AML-193 (cell line): Measurements from ENCODE around the gene ME2.
A peak's percentile ranks its signal among the peaks of the same experiment; 100 is the strongest.
"Not testable (repeated sequence)": the region's sequence is repeated elsewhere in the genome, so short reads cannot be mapped to it uniquely, and the experiment has no call there.

Experiments used
- DNase-seq, 2 experiments: peaks; one replicate each; lab custom pipeline; 2025; lab: John Stamatoyannopoulos, UW

Gene ME2

DNA sequence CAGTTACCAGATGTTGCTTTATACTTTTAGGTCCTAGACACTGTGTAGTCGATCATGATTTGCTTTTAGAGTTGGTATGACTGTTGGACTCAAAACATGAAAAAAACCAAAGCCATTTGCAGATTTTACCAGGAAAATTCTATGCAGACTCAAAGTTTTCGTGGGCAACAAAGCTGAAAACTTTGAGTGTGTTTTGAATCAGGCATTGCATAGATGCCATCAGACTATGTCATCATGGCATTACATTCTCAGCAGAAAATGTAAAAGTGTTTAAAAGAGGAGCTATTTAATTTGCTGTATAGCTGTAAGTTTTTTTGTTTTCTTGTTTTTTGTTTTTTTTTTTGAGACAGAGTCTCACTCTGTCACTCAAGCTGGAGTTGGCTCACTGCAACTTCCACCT lies 45.5 kb downstream of the ME2 start:
- no peak for DNase-seq

DNA sequence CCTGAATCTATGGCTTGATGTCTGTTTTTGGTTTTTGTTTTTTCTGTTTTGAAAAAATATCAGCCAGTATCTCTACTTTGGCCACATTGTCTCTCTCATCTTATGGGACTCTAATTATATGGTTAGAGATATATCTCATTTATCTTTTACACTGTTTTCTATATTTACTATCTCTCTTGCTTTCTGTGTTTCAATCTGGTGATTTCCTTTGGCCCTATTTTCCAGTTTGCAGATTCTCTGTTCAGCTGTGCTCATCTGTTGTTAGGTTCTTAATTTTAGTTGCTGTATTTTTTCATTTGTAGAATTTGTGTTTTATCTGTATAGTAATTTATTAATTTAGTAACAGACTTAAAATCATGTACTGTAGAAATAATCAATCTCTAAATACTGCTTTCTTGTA lies 47.6 kb downstream of the ME2 start:
- no peak for DNase-seq

DNA sequence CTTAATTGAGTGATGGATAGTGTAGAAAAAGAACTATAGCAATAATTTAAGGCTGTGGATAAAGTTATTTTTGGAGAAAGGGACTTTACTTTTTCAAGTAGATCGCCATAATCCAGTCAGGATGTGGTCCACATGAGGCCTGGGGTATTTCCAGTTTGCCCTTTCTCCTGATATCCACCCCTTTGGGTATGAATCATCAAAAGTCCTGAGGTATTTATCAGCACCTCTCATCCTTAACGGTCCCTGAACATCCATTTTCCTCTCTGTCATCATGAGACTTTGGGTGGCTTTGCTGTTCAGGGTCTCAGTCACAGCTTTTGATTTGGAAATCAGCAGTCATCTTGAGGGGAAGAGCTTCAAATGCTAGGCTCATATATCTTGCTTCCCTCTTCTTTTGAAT lies 49.6 kb downstream of the ME2 start:
- DNase-seq: no peak

DNA sequence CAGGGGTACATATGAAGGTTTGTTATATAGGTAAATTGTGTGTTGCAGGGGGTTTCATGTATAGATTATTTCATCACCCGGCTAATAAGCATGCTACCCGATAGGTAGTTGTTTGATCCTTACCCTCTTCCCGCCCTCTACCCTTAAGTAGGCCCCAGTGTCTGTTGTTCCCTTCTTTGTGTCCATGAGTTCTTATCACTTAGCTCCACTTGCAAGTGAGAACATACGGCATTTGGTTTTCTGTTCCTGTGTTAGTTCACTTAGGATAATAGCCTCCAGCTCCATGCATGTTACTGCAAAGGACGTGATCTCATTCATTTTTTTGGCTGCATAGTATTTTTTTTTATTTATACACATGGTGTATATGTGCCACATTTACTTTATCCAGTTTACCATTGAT lies 54.8 kb downstream of the ME2 start:
- no peak for DNase-seq

DNA sequence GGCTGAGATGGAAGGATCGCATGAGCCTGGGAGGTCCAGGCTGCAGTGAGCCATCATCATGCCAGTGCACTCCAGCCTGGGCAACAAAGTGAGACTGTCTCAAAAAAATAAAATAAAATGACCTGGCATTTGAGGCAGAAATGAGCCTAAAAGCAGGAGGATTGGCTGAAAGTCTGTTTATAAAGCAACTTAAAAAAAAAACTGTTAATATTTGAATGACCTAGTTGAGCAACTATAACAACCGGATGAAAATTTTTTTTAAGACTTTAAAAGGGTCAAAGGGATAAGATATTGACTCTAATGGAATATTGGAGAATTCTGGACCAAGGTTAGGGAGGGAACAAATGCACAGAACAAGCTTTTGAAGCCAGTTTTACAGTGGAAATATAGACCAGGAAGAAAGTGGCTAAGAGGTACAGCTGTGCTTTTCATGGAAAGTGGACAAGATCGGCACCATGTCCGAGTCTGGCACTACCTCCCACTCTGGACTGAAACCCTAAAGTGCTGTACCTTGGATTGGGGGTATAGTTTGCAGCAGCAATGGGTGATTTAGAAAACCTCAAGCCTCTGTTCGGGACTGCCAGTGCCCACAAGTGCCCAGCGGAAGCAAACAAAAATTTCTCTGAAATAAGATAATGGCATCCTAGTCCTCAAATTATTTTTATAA lies 55.8 kb downstream of the ME2 start:
- DNase-seq: no peak

DNA sequence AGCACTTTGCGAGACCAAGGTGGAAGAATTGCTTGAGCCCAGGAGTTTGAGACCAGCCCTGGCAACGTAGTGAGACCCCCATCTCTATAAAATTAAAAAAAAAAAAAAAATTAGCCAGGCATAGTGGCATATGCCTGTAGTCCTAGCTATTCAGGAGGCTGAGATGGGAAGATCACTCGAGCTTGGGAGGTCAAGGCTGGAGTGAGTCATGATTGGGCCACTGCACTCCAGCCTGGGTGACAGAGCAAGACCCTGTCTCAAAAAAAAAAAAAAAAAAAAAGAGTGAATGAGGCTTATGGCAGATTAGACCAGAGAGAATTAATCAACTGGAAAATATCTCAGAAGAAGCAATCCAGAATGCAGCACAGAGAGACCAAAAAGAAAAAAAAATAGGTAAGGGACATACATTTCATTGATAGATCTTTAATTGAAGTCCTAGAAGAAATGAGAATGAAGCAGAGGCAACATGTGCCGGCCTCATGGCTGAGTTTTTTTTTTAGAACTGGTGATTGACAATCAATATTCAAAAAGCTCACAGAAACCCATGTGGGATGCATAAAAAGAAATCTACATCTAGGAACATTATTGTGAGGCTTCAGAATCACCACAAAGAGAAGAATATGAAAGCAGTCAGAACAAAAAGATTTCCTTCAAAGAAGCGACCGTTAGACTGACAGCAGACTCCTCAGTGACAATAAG lies 56.7 kb downstream of the ME2 start:
- DNase-seq: no peak

DNA sequence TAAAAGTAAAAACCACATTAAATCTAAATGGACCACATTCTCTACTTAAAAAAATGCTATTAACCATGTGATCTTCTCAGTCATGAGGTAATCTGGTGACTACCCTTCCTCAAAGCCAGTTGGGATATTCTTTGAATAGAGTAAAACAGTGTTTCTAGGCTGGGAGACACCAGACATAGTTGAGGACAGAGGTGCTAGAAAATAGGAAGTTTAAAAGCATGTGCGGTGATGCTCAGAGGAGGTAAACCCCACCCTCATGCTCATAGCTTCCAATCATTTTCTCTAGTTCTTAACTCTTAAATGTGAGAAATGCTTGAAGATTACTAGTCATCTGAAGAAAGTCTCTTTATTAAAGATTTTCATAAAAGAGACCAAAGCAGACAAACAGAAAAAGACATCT lies 58.3 kb downstream of the ME2 start:
- DNase-seq: no peak

DNA sequence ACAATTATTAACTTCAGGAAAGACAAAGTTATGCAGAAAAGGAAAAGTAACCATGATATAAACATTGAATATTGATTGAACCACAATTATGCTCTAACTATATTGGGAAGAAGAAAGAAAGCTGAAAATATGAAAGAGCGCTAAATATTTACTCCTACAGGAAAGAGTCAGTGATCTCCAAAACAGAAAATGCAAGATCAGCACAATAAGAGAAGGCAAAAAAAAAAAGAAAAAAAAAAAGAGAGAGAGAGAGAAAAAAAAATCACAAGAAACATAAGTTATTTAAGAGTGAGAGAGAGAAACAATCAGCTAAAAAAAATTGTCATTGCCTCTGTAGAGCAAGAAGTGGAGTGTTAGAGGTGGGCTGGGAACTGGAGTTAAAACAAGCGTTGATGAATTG lies 60.0 kb downstream of the ME2 start:
- no peak for DNase-seq

DNA sequence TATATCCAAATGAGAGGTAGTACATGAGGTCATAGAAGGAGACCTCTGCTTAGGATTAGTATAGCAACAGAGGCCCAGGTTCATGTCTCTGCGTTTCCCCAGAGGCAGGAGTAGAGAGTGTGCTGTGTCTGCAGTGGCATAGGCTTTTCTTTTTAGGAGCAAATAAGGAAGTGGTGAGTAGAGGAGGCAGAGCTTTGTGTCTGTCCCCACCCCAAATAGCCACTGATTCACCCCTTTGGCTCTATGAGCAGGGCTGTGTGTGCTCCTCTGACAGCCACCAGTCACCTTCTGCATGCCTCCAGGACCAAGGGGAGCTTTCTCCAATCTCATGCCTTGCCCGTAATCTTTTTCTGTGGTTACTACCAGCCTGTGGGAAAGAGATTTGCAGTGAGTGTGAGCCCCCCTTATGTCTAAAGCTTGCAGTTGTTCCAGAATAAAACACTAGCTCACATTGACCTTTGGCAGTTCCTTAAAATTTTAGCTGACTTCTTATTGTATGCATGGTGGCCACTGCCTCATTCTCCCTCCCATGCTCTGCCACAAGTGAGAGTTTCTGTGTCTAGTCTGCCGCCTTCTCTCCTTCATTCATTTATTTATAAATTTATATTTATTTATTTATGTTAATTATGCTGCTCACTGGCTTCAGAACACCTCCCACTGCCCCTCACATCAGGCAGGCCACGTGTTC lies 65.5 kb downstream of the ME2 start:
- no peak for DNase-seq

DNA sequence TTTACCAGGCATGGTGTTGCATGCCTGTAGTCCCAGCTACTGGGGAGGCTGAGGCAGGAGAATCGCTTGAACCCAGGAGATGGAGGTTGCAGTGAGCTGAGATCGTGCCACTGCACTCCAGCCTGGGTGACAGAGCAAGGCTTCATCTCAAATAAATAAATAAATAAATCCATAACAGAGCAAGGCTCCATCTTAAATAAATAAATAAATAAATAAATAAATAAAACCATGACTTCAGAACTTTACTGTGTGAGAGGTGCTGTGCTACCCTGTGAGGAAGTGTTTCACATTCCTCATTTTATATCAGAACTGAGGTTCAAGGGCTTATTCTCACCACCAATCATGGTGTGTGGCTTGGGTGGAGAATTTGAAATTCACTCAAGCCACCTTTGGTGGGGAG lies 67.0 kb downstream of the ME2 start:
- DNase-seq: not testable (repeated sequence)

DNA sequence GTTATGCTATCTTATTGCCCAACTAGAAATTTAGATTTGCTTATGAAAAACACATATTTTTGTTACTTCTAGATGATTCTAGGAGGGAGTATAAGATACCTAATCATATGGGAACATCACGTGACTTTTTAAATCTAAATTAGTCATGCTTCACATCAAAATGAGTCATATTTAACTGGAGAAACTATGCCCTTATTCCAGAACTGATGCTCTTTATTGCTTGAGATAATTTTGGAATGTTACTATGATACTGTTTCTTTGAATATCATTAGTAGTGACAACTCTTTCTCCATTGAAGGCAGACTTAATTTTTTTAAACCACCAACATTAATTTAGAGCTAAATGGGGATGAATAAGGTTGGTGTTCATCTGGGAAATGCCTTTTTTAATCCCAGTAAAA lies 69.0 kb downstream of the ME2 start:
- DNase-seq: no peak

DNA sequence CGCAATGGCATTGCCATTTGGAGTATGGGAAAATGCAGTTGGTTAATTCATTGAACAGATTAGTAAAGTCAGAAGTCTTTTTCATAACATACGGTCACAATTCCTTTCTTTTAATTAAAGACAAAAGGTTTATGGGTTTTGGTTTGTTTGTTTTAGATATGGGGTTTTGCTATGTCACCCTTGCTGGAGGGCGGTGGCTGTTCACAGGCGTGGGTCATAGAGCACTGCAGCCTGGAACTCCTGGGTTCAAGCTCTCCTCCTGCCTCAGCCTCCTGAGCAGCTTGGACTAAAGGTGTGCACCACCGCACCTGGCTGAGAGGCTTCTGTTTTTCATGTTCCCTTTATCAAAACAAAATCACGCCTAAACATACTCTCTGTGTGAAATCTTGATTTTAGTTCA lies 70.3 kb downstream of the ME2 start:
- no peak for DNase-seq

DNA sequence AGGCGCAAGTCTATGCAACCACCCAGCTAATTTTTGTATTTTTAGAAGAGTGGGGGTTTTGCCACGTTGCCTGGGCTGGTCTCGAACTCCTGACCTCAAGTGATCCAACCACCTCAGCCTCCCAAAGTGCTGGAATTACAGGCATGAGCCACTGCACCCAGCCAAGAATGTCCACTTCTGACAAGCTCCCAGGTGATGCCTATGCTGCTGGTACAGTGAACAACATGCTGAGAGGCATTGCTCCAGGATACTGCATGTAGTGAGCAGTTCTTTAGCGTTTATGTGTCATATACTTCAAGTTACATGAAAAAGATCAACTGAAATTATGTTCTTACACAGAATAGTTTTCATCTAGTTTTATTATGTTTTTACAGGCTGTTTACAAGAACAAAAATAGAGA lies 71.7 kb downstream of the ME2 start:
- no peak for DNase-seq

DNA sequence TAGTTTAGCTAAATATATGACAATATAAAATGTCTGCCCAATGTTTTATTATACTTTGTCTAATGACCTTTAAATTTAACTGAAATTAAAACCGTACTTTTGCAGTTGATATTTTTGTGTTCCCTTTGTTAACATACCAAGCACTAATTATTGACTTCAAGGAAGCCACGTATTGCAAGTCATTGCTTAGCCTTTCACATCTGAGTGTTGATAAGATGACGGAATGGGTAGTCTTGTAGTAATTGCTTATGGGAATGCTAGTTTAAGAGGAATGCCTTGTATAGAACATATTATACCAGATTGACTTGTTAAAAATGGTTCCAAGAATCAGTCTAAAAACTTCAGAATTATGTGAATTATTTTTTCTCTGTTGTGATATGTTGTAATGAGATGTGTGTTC lies 74.9 kb downstream of the ME2 start:
- no peak for DNase-seq

DNA sequence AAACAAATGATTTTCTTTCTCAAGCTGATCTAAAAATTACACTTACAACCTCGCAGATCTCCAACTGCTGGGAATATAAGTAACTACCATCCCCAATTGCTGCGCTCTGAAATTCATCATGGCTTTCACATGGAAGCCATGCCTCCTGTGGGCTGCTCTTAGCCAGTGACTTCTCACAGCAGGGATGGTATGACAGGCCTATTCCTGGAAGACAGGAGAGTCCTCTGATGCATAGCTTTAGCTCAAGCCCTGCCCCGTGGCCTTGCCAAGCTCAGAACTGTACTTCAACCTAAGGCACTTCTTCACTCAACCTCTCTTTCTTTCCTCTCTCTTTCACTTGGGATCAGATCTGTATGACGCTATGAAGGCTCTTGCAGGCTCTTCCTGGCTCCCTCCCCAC lies 76.3 kb downstream of the ME2 start:
- no peak for DNase-seq

DNA sequence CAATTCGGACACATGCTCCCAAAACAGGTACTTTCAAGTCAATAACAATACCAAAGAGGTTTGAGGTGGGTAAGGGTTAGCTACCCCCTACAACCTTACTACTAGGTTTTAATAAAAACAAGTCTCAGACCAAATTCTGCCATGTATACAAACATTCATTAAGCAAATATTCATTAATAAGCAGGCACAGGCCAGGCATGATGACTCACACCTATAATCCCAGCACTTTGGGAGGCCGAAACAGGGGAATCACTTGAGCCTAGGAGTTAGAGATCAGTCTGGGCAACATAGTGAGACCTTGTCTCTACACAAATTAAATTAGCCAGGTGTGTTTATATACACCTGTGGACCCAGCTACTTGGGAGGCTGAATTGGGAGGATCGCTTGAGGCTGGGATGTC lies 77.2 kb downstream of the ME2 start:
- DNase-seq: no peak

DNA sequence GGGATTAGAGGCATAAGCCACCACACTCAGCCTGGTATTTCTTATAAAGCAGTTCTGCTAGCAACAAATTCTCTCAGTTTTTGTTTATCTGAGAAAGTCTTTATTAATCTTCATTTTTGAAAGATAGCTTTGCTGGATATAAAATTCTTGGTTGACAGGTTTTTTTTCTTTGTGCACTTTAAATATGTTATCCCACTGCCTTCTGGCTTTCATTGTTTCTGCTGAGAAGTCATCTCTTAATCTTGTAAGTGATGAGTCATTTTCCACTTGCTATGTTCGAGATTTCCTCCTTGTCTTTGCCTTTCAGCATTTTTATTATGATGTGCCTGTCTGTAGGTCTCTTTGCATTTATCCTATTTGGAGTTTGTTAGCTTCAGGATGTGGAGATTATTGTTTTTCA lies 83.1 kb downstream of the ME2 start:
- DNase-seq: no peak

DNA sequence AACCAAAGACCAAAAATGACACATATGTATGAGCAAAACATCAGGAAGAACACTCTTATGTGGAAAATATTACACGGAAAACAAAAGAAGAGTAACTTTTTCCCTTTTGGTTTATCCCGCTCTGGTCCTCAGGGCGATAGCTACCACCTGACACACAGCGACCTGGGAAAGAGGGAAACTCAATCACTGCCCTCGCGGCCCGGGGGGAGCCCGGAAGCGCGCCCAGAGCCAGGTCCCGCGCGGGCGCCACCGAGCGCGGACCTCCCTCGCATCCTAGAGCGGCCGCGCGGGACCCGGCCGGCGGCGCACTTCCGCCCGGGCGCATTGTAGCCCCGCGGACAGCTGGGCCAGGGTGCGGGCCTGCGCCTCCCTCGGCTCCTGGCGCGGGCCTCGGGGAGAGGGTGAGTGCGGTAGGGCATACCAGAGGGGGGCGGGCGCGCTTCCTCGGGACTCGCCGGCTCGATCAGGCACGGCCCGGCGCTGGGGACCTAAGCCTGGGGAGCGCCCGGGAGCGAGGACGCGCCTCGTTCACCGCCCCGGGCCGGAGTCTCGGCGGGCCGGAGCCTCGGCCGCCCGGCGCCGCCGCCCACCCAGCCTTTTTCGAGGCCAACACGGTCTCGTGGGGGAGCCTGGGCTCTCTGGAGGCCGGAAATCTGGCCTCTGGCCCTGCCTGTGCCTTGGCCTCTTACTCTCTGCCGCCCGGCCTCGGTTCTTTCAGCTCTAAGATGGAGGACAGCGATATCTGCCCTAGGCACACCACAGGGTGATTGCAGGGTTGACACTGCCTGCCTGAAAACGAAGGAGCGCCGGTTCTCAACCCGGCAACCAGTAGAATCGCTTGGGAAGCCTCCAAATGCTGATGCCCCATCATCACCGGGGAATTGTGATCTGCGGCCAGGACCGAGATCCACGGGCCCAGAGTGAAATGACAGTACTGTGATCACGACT lies 89.1 kb downstream of the ME2 start, which contains the start of gene ELAC1:
Gene ELAC1, plus strand, starts transcription at position 327 of the 948 bp plus-strand sequence. CDS start 6,365 bp downstream, outside the sequence.
- DNase-seq: peak; percentile 32 to 47

DNA sequence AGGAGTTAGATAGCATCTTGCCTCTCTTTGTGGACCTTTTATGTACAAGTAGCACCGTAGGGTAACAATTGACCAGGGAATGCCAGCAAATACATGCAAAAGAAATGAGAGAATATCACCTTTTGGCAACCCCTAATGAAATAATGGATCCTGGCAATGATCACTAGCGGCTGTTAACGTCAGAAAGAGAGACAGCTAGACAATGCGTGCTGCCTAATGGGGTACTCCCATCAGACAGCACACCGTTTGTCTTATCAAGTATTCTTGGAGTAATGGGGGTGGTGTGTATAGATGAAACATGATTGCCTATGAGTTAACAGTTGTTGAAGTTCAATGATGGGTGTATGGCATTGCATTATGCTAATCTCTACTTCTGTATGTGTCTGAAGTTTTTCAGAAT lies 90.5 kb downstream of the ME2 start:
- DNase-seq: no peak

DNA sequence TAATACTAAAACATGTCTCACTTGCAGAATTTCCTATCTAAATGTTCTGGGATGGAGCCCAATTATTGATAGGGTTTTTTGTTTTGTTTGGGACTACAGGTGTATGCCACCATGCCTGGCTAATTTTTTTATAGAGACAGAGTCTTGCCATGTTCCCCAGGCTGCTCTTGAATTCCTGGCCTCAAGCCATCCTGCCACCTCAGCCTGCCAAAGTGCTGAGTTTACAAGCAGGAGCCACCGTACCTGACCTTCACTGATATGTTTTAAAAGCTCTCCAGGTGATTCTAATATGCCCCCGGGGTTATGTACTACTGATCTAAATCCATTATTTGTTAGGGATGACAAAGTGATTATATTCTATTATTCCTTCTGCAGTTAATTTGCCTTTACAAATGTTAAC lies 91.1 kb downstream of the ME2 start:
- no peak for DNase-seq

DNA sequence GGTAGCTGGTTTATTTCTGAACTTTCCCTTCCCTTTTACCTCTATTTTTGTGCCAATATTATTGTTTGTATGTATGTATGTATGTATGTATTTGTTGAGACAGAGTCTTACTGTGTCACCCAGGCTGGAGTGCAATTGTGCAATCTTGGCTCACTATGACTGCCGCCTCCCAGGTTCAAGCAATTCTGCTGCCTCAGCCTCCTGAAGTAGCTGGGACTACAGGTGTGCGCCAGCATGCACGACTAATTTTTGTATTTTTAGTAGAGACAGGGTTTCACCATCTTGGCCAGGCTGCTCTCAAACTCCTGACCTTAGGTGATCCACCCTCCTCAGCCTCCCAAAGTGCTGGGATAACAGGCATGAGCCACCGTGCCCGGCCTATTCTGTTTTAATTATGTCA lies 93.5 kb downstream of the ME2 start:
- not testable (repeated sequence) for DNase-seq
